Neural progenitor cell (in vitro differentiated cells): ENCODE results near the gene OR2J3. TPM values are rescaled to one million over a fixed set of nuclear protein-coding genes. Genes with fewer than 3 reads are reported as not detected.

Experiments used
- DNase-seq: peaks from one replicate; pipeline ENCODE4 v3.0.0-alpha.2; 2016; ENCODE audit warnings: low spot score
- H2AFZ ChIP-seq: fragments of 200-600 bp; sonication (generic); replicated peaks from 2 replicates; pipeline ENCODE4 v1.6.1; 2016; ENCODE audit warnings: antibody characterized with exemption
- H3F3A ChIP-seq: fragments of 200-600 bp; sonication (generic); 2 replicates; pipeline ENCODE4 v1.6.1; 2016; ENCODE audit warnings: antibody characterized with exemption, low read depth
- H3K27ac ChIP-seq: fragments of 200-600 bp; sonication (generic); 2 replicates; pipeline ENCODE4 v1.5.1; 2016; ENCODE audit warnings: mild to moderate bottlenecking
- H3K27me3 ChIP-seq: fragments of 200-600 bp; sonication (generic); 2 replicates; pipeline ENCODE4 v1.6.1; 2016; ENCODE audit warnings: mild to moderate bottlenecking, moderate library complexity
- H3K36me3 ChIP-seq: fragments of 200-600 bp; sonication (generic); 2 replicates; pipeline ENCODE4 v1.5.1; 2016
- H3K4me1 ChIP-seq: fragments of 200-600 bp; sonication (generic); 2 replicates; pipeline ENCODE4 v1.6.1; 2016; ENCODE audit warnings: mixed run types
- H3K4me2 ChIP-seq: fragments of 200-600 bp; sonication (generic); 2 replicates; pipeline ENCODE4 v1.6.1; 2016
- H3K4me3 ChIP-seq: fragments of 200-600 bp; sonication (generic); 2 replicates; pipeline ENCODE4 v1.5.1; 2016
- H3K79me2 ChIP-seq: fragments of 200-600 bp; sonication (generic); 2 replicates; pipeline ENCODE4 v1.6.1; 2016; ENCODE audit warnings: low read depth
- H3K9ac ChIP-seq: fragments of 200-600 bp; sonication (generic); 2 replicates; pipeline ENCODE4 v1.6.1; 2016
- H3K9me3 ChIP-seq: fragments of 200-600 bp; sonication (generic); 2 replicates; pipeline ENCODE4 v1.5.1; 2016; ENCODE audit warnings: low read depth
- H4K20me1 ChIP-seq: fragments of 200-600 bp; sonication (generic); 2 replicates; pipeline ENCODE4 v1.6.1; 2016; ENCODE audit warnings: low read depth
- H3K27ac Mint-ChIP-seq: 3 replicates; pipeline ENCODE4 v1.8.0; 2021; ENCODE audit warnings: mixed read lengths
- H3K27me3 Mint-ChIP-seq: 2 replicates; pipeline ENCODE4 v1.8.0; 2022; ENCODE audit warnings: low read depth, mild to moderate bottlenecking, inconsistent platforms, moderate library complexity, mixed read lengths; ENCODE audit not compliant: insufficient read depth
- H3K36me3 Mint-ChIP-seq: 3 replicates; pipeline ENCODE4 v1.8.0; 2021; ENCODE audit warnings: mixed read lengths
- H3K4me1 Mint-ChIP-seq: 3 replicates; pipeline ENCODE4 v1.8.0; 2021; ENCODE audit warnings: mixed read lengths
- H3K4me3 Mint-ChIP-seq: 3 replicates; pipeline ENCODE4 v1.8.0; 2021; ENCODE audit warnings: mild to moderate bottlenecking, moderate library complexity, mixed read lengths
- H3K9me3 Mint-ChIP-seq: 3 replicates; pipeline ENCODE4 v1.8.0; 2020; ENCODE audit warnings: mixed read lengths
- EZH2 ChIP-seq: fragments of 200-600 bp; sonication (generic); IDR thresholded peaks from 2 replicates; pipeline ENCODE4 v1.6.1; 2017; ENCODE audit warnings: antibody characterized with exemption, mild to moderate bottlenecking, moderate library complexity
- EZH2phosphoT487 ChIP-seq: fragments of 200-600 bp; sonication (generic); IDR thresholded peaks from 2 replicates; pipeline ENCODE4 v1.6.1; 2017; ENCODE audit warnings: antibody characterized with exemption
- total RNA-seq: library from RNA; depleted of rRNA; stranded (reverse); fragments of >200 nt; gene quantifications from 2 replicates; pipeline ENCODE4 v1.2.3, GENCODE V29; 2015; ENCODE audit warnings: low replicate concordance
- TF ChIP-seq, protein P1 (sequence below): fragments of 200-600 bp; sonication (generic); IDR thresholded peaks from 2 replicates; pipeline ENCODE4 v1.5.1; 2017; ENCODE audit warnings: antibody characterized with exemption, mild to moderate bottlenecking

OR2J3 gene
- total RNA-seq, 1 donor from 2014 or later, result 0.04 TPM

DNA sequence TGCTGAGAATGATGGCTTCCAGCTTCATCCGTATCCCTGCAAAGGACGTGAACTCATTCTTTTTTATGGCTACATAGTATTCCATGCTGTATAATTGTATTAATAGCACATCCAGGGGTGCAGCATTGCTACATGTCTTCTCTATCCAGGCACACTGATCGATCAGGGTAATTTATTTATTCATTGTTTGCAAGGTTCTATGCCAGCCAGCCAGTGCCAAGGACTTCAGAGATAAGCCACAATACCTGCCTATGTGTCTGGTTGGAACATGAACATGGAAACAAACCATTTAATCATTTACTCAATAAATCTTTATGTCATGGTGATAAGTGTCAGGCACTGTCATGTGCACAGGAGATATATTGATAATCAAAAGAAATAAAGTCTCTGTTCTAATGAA, 14.9 kb upstream of the OR2J3 start:
- Mint-ChIP-seq H3K4me3 (no peak overlapping the region), H3K27me3 (no peaks in the 10 kb centered on the region), H3K36me3 (no peaks in the 10 kb centered on the region), H3K4me1 (no peaks in the 10 kb centered on the region), H3K9me3 (no peaks in the 10 kb centered on the region), H3K27ac (no peak overlapping the region)
- Histone ChIP-seq H3K79me2 (no peaks in the 10 kb centered on the region), H4K20me1 (no peaks in the 10 kb centered on the region), H3K4me3 (no peak overlapping the region), H3K9ac (no peak overlapping the region), H3K27ac (no peak overlapping the region), H3K36me3 (no peaks in the 10 kb centered on the region), H3K27me3 (no peaks in the 10 kb centered on the region), H3K4me1 (no peaks in the 10 kb centered on the region), H3F3A (no peaks in the 10 kb centered on the region), H3K4me2 (no peak overlapping the region), H3K9me3 (no peaks in the 10 kb centered on the region), H2AFZ (no peak overlapping the region)
- no peak for DNase-seq
- TF ChIP-seq, protein P1, sequence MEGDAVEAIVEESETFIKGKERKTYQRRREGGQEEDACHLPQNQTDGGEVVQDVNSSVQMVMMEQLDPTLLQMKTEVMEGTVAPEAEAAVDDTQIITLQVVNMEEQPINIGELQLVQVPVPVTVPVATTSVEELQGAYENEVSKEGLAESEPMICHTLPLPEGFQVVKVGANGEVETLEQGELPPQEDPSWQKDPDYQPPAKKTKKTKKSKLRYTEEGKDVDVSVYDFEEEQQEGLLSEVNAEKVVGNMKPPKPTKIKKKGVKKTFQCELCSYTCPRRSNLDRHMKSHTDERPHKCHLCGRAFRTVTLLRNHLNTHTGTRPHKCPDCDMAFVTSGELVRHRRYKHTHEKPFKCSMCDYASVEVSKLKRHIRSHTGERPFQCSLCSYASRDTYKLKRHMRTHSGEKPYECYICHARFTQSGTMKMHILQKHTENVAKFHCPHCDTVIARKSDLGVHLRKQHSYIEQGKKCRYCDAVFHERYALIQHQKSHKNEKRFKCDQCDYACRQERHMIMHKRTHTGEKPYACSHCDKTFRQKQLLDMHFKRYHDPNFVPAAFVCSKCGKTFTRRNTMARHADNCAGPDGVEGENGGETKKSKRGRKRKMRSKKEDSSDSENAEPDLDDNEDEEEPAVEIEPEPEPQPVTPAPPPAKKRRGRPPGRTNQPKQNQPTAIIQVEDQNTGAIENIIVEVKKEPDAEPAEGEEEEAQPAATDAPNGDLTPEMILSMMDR, result no peak
- no peak for TF ChIP-seq EZH2phosphoT487
- TF ChIP-seq EZH2, result no peak

DNA sequence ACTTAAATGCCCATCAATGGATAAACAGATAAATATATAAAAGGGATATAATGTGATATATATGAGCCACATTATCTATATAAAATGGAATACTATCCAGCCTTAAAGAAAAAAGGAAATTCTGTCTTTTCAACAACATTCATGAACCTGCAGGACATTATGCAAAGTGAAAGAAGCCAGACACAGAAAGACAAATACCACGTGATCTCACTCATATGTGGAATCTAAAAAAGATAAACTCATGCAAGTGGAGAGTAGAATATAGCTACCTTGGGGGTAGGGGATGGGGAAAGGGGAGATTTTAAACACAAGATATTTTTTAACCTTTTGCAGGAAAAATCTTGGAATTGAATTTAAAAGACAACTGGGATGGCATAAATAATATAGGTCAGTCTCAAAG, 10.1 kb upstream of the OR2J3 start:
- Mint-ChIP-seq H3K4me1 (no peaks in the 10 kb centered on the region), H3K27ac (no peak overlapping the region), H3K27me3 (no peaks in the 10 kb centered on the region), H3K36me3 (no peaks in the 10 kb centered on the region), H3K9me3 (no peaks in the 10 kb centered on the region), H3K4me3 (no peak overlapping the region)
- Histone ChIP-seq H3K36me3 (no peaks in the 10 kb centered on the region), H3K9ac (no peak overlapping the region), H4K20me1 (no peaks in the 10 kb centered on the region), H3K27ac (no peak overlapping the region), H3K79me2 (no peaks in the 10 kb centered on the region), H3K4me2 (no peak overlapping the region), H2AFZ (no peak overlapping the region), H3K4me3 (no peak overlapping the region), H3K27me3 (no peaks in the 10 kb centered on the region), H3K4me1 (no peaks in the 10 kb centered on the region), H3K9me3 (no peaks in the 10 kb centered on the region), H3F3A (no peaks in the 10 kb centered on the region)
- no peak for DNase-seq
- TF ChIP-seq, protein P1, result no peak
- no peak for TF ChIP-seq EZH2
- no peak for TF ChIP-seq EZH2phosphoT487

DNA sequence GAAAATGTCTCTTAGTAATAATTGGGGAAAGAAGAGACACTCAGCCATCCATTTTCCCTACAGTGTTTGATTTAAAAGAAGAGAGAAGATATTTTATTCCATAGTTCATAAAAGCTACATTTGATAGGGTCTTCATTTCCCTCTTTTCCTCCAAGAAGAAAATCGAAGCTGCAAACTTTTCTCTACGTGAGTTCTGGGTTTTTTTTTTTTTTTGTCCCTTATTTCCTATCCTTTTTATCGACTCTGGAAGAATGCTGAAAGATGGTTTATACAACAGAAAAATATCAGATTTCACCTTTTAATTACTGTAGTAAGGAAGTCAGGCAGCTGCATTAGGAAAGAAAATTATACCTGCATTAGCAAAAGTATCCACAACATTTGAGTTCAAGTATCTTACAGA, 8.7 kb upstream of the OR2J3 start, which contains the start of gene OR2J1:
Gene OR2J1, plus strand, starts transcription at position 301 of the 400 bp plus-strand sequence. CDS start 1,453 bp downstream, outside the sequence.
- Mint-ChIP-seq H3K27me3 (no peaks in the 10 kb centered on the region), H3K4me3 (no peak within 1 kb of the TSS), H3K4me1 (no peaks in the 10 kb centered on the region), H3K36me3 (no peaks in the 10 kb centered on the region), H3K27ac (no peak within 1 kb of the TSS), H3K9me3 (no peaks in the 10 kb centered on the region)
- Histone ChIP-seq H2AFZ (no peak within 1 kb of the TSS), H3K9ac (no peak within 1 kb of the TSS), H3K4me3 (no peak within 1 kb of the TSS), H3K27me3 (no peaks in the 10 kb centered on the region), H3K4me2 (no peak within 1 kb of the TSS), H3K79me2 (no peaks in the 10 kb centered on the region), H3F3A (no peaks in the 10 kb centered on the region), H3K36me3 (no peaks in the 10 kb centered on the region), H3K9me3 (no peaks in the 10 kb centered on the region), H3K4me1 (no peaks in the 10 kb centered on the region), H4K20me1 (no peaks in the 10 kb centered on the region), H3K27ac (no peak within 1 kb of the TSS)
- DNase-seq, result no peak
- TF ChIP-seq, protein P1, result no peak
- TF ChIP-seq EZH2 (no peak), EZH2phosphoT487 (no peak)
